T-cell (primary cell): ENCODE results near the gene TAF1D. TPM values are rescaled to one million over a fixed set of nuclear protein-coding genes. Genes with fewer than 3 reads are reported as not detected.
A peak's percentile ranks its signal among the peaks of the same experiment; 100 is the strongest.

Source experiments
- ATAC-seq, 4 experiments: fragments of 200-7000 bp in 3 of 4; fragments of 150-1000 bp in 1 of 4; cut with Tn5 transposase; replicated peaks in 1 of 4; 1 replicate in 3 of 4; 2 replicates in 1 of 4; pipeline ENCODE4 v1.10.0; 2021; ENCODE audit warnings: moderate library complexity in 3 of 4, mild to moderate bottlenecking in 2 of 4, moderate number of reproducible peaks in 1 of 4
- CTCF ChIA-PET, 2 donors: fragments of 300-600 bp; sonication (Branson Sonifier 250); formaldehyde crosslinking; loops; one replicate each; lab custom pipeline; 2022; ENCODE audit warnings: antibody characterized with exemption in 2 of 2; lab: Charles Lee
- POLR2A ChIA-PET, 2 donors: fragments of 300-600 bp; sonication (Branson Sonifier 250); formaldehyde crosslinking; loops; one replicate each; lab custom pipeline; 2022; ENCODE audit warnings: antibody characterized with exemption in 2 of 2; lab: Charles Lee
- DNase-seq, 35 experiments: peaks; one replicate each; pipeline versions ENCODE4 v3.0.0 to v3.0.0-alpha.2; 2013 to 2023
- H3K27ac ChIP-seq: one replicate; pipeline ENCODE4 v1.5.1; 2013; ENCODE audit warnings: low read length
- H3K27me3 ChIP-seq, 2 experiments: replicated peaks in 1 of 2; 1 replicate in 1 of 2; 2 replicates in 1 of 2; pipeline versions ENCODE4 v1.6.1 to v1.7.0; 2013; ENCODE audit warnings: low read length in 1 of 2, mixed read lengths in 1 of 2; ENCODE audit not compliant: control insufficient read depth in 2 of 2, insufficient read depth in 2 of 2; ENCODE audit errors: extremely low read depth in 1 of 2
- H3K36me3 ChIP-seq, 2 donors: 1 replicate in 1 of 2; 2 replicates in 1 of 2; pipeline versions ENCODE4 v1.6.1 to v1.7.0; 2013; ENCODE audit warnings: low read length in 1 of 2; ENCODE audit not compliant: control insufficient read depth in 2 of 2, insufficient read depth in 1 of 2; ENCODE audit errors: extremely low read depth in 1 of 2
- H3K4me1 ChIP-seq, 2 experiments: 1 replicate in 1 of 2; 2 replicates in 1 of 2; pipeline versions ENCODE4 v1.6.1 to v1.7.0; 2013; ENCODE audit warnings: low read length in 2 of 2, mixed read lengths in 1 of 2; ENCODE audit not compliant: insufficient read depth in 2 of 2, control insufficient read depth in 1 of 2; ENCODE audit errors: extremely low read depth in 1 of 2
- H3K4me3 ChIP-seq, 2 donors: 1 replicate in 1 of 2; 2 replicates in 1 of 2; pipeline versions ENCODE4 v1.5.1 to v1.7.0; 2013; ENCODE audit warnings: mild to moderate bottlenecking in 2 of 2, low read length in 1 of 2, moderate library complexity in 1 of 2; ENCODE audit not compliant: control insufficient read depth in 1 of 2; ENCODE audit errors: extremely low read depth in 1 of 2
- H3K9me3 ChIP-seq: 2 replicates; pipeline ENCODE4 v1.7.0; 2013
- H3K27ac Mint-ChIP-seq, 2 donors: one replicate each; pipeline ENCODE4 v1.8.0; 2020 to 2021; ENCODE audit warnings: mild to moderate bottlenecking in 2 of 2, mixed read lengths in 2 of 2
- H3K27me3 Mint-ChIP-seq, 2 donors: one replicate each; pipeline ENCODE4 v1.8.0; 2021 to 2022; ENCODE audit warnings: mixed read lengths in 2 of 2
- H3K36me3 Mint-ChIP-seq: one replicate; pipeline ENCODE4 v1.8.0; 2021; ENCODE audit warnings: mixed read lengths
- H3K4me1 Mint-ChIP-seq, 3 donors: one replicate each; pipeline ENCODE4 v1.8.0; 2020 to 2022; ENCODE audit warnings: mixed read lengths in 3 of 3, mild to moderate bottlenecking in 1 of 3
- H3K4me3 Mint-ChIP-seq, 3 donors: one replicate each; pipeline ENCODE4 v1.8.0; 2020 to 2022; ENCODE audit warnings: mild to moderate bottlenecking in 3 of 3, mixed read lengths in 3 of 3, moderate library complexity in 3 of 3
- H3K9me3 Mint-ChIP-seq, 3 donors: one replicate each; pipeline ENCODE4 v1.8.0; 2020 to 2022; ENCODE audit warnings: mixed read lengths in 3 of 3
- WGBS: methylation state at CpG from one replicate; pipeline ENCODE4 v1.1.5; 2013; ENCODE audit warnings: missing lambda C conversion rate; ENCODE audit not compliant: insufficient coverage; 5-methylcytosine and 5-hydroxymethylcytosine counted together
- total RNA-seq, 35 experiments: library from RNA in 6 of 35; stranded (reverse) in 6 of 35; fragments of 120-200 nt in 1 of 35; gene quantifications; one replicate each; pipeline versions ENCODE4 v1.2.1 to v1.2.4 and lab custom pipeline; 2013 to 2026

The TAF1D gene
- total RNA-seq (100 to 1,000 TPM; 130 to 177 (median 152) TPM), total RNA-seq (lab: John Stamatoyannopoulos, UW) (88.0 to 407 (median 186) reads per million in 29 experiments)
- 235 TPM for total RNA-seq (2013)

DNA sequence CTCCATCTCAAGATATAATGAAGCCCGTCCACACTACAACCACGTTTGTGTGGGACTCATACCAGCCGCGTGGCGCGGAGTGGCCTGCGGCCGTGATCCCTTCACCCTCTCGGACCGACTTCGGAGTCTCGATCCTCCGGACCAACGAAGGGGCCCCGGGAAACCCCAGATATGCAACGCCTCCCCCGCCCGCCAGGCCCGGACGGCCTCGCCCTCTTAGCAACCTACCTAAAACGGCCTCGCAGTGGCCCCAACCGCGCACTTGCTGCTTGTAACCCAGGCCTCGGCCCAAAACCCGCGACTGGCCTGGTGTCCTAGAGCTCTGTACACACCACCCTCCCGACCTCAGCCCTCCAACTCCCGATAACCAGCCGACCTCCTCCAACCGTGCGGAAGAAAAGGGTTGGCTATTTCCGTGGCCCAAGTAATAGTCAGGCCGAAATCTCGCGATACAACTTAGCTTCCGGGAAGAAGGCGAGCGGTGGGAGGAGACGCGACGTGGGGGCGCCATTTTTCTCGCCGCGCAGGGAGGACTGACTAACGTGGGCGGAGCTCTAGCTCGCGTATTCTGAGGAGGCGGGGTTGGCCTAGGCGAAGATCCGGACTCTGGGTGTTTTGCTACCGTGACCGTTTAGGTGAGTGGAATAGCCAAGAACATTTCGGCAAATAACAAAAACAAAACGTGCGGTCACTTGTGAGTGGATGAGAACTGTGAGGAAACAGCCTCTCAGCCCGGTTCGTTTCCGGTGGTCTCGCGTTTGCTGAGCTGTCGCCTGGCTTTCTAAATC lies at the start of gene TAF1D, which contains the start of gene C11orf54:
Gene TAF1D (minus strand): TSS at position 402 of the 788 bp plus-strand sequence. CDS start 2,191 bp downstream, outside the sequence.
Gene C11orf54 (plus strand): TSS at position 579 of the 788 bp plus-strand sequence. CDS start 5,722 bp downstream, outside the sequence.
- Histone ChIP-seq H3K9me3 (no peaks in the 10 kb centered on the region), H3K4me1 (peaks cover 22 to 36% of the 10 kb centered on the region in 2 experiments), H3K27me3 (no peaks in the 10 kb centered on the region), H3K36me3 (peaks cover 3 to 36% of the 10 kb centered on the region in 2 donors), H3K27ac (peak within 1 kb of the TSS; percentile 93), H3K4me3 (peak within 1 kb of the TSS; percentile 78 to 95)
- WGBS = under 1% methylated on average over 62 of the region's 65 CpGs
- Mint-ChIP-seq H3K36me3 (peaks cover 41% of the 10 kb centered on the region), H3K27me3 (no peaks in the 10 kb centered on the region), H3K27ac (peak within 1 kb of the TSS; percentile 100), H3K4me3 (peak within 1 kb of the TSS; percentile 100), H3K9me3 (no peaks in the 10 kb centered on the region), H3K4me1 (peaks cover 72 to 86% (median 76%) of the 10 kb centered on the region in 3 donors)
- ChIA-PET POLR2A (interaction anchor here (0.5 to 3.8 kb wide), 20 partner anchors 9 to 1327 kb away, joined by 3 to 41 read pairs (median 4); partner anchors contain the start of genes CEP295 (in 1 of the 2), MED17 (in 1 of the 2) and PANX1 (in 1 of the 2)), CTCF (interaction anchor here (0.5 to 3.5 kb wide), 10 partner anchors 9 to 88 kb away, joined by 3 to 37 read pairs (median 4); partner anchors contain the start of gene MED17 (in 2 of the 2))
- DNase-seq (peak; percentile 91 to 99 (median 96)), ATAC-seq (peak; percentile 92 to 95 (median 92))

- Histone ChIP-seq H3K4me1 (peaks cover 19 to 25% of the 10 kb centered on the region in 2 experiments), H3K4me3 (peak overlapping the region; percentile 80 to 94), H3K27ac (peak overlapping the region; percentile 86), H3K27me3 (no peaks in the 10 kb centered on the region), H3K9me3 (no peaks in the 10 kb centered on the region), H3K36me3 (peaks cover 0 to 20% of the 10 kb centered on the region in 2 donors)
- Mint-ChIP-seq H3K9me3 (no peaks in the 10 kb centered on the region), H3K27me3 (no peaks in the 10 kb centered on the region), H3K27ac (peak overlapping the region; percentile 94 to 98), H3K4me1 (peaks cover 49 to 53% (median 53%) of the 10 kb centered on the region in 3 donors), H3K4me3 (peak overlapping the region; percentile 90 to 99 (median 92)), H3K36me3 (peaks cover 24% of the 10 kb centered on the region)
- DNase-seq = peak in 2 of 35 experiments; percentile 2
- CTCF ChIA-PET = interaction anchor here in 1 of 2 donors (1.1 kb wide), 1 partner anchor 44 kb away, joined by 7 read pairs; the partner anchor contains the start of genes C11orf54 and TAF1D
- ATAC-seq = peak in 1 of 4 experiments; percentile 0
- under 1% methylated on average over 13 of the region's 13 CpGs for WGBS
- POLR2A ChIA-PET = interaction anchor here in 1 of 2 donors (1.1 kb wide), 1 partner anchor 9 kb away, joined by 3 read pairs; no protein-coding TSS in a partner anchor
These were observed 43.7 kb upstream of the TAF1D start for GRCh38 chr11:93784935-93785360.

DNA sequence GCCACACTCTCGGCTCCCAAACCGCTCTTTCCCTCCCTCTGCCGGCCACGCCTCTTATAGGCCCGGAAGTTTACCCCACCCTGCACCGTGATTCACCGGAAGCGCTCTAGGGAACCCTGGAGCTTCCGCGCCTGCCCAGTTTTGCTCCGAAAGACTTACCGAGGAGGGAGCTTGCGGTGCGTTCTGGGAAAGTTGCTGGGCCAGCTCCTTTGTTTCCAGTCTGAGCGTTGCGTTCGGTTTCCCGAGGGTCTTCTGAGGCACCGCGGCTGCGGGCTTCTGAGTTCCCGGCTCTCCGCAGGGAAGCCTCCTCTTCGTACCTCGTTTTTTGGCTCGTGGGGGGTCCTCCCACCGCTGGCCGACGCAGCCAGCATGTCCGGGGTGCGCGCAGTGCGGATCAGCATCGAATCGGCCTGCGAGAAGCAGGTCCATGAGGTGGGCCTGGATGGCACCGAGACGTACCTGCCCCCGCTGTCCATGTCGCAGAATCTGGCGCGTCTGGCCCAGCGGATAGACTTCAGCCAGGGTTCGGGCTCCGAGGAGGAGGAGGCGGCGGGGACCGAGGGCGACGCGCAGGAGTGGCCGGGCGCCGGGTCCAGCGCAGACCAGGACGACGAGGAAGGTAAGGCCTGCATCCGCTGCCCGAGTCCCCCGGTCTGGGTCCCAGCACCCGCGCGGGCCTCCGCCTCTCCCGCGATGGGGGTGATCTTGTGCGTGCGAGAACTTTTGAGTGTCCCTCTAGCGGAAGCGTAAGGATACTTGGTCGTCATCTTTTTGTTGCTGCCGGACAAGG lies 43.0 kb upstream of the TAF1D start, which contains the start of gene MED17:
Gene MED17 (plus strand): TSS at position 138 of the 790 bp plus-strand sequence. CDS start 232 bp downstream, at position 370.
- H3K27me3 Mint-ChIP-seq = no peaks in the 10 kb centered on the region
- peaks cover 0 to 14% of the 10 kb centered on the region in 2 donors for H3K36me3 ChIP-seq
- under 1% methylated on average over 72 of the region's 72 CpGs for WGBS
- H3K9me3 ChIP-seq = no peaks in the 10 kb centered on the region
- H3K27ac Mint-ChIP-seq = peak within 1 kb of the TSS; percentile 94 to 98
- peak within 1 kb of the TSS; percentile 90 to 99 (median 92) for H3K4me3 Mint-ChIP-seq
- peak; percentile 78 to 92 (median 84) for DNase-seq
- H3K27ac ChIP-seq = peak within 1 kb of the TSS; percentile 86
- peak; percentile 95 to 98 (median 95) for ATAC-seq
- peaks cover 19% of the 10 kb centered on the region for H3K36me3 Mint-ChIP-seq
- peak within 1 kb of the TSS; percentile 80 to 94 for H3K4me3 ChIP-seq
- ChIA-PET POLR2A (interaction anchor here (0.5 to 1.6 kb wide), 7 partner anchors 9 to 344 kb away, joined by 3 to 41 read pairs (median 6); partner anchors contain the start of genes C11orf54 (in 1 of the 2), PANX1 (in 1 of the 2) and TAF1D (in 1 of the 2)), CTCF (interaction anchor here (0.7 to 1.3 kb wide), 10 partner anchors 11 to 726 kb away, joined by 3 to 37 read pairs (median 4); partner anchors contain the start of genes C11orf54 (in 2 of the 2) and TAF1D (in 1 of the 2))
- H3K9me3 Mint-ChIP-seq = no peaks in the 10 kb centered on the region
- peaks cover 19 to 25% of the 10 kb centered on the region in 2 experiments for H3K4me1 ChIP-seq
- no peaks in the 10 kb centered on the region for H3K27me3 ChIP-seq
- H3K4me1 Mint-ChIP-seq = peaks cover 46 to 53% (median 51%) of the 10 kb centered on the region in 3 donors

- no peaks in the 10 kb centered on the region for H3K9me3 ChIP-seq
- H3K36me3 ChIP-seq = peaks cover 0 to 8% of the 10 kb centered on the region in 2 donors
- H3K36me3 Mint-ChIP-seq = peaks cover 17% of the 10 kb centered on the region
- CTCF ChIA-PET = interaction anchor here (0.7 to 1.3 kb wide), 10 partner anchors 12 to 727 kb away, joined by 3 to 37 read pairs (median 4); partner anchors contain the start of genes C11orf54 (in 2 of the 2) and TAF1D (in 1 of the 2)
- no peaks in the 10 kb centered on the region for H3K27me3 ChIP-seq
- peak overlapping the region; percentile 90 to 99 (median 92) for H3K4me3 Mint-ChIP-seq
- 0% methylated on average over 9 of the region's 10 CpGs for WGBS
- no peaks in the 10 kb centered on the region for H3K9me3 Mint-ChIP-seq
- ATAC-seq = peak; percentile 18 to 29 (median 24)
- peaks cover 44 to 51% (median 48%) of the 10 kb centered on the region in 3 donors for H3K4me1 Mint-ChIP-seq
- peak overlapping the region; percentile 80 to 94 for H3K4me3 ChIP-seq
- POLR2A ChIA-PET = interaction anchor here (0.5 to 1.6 kb wide), 6 partner anchors 8 to 345 kb away, joined by 3 to 41 read pairs (median 6); partner anchors contain the start of genes C11orf54 (in 1 of the 2), PANX1 (in 1 of the 2) and TAF1D (in 1 of the 2)
- no peak for DNase-seq
- H3K27ac Mint-ChIP-seq = peak overlapping the region; percentile 94 to 98
- H3K27me3 Mint-ChIP-seq = no peaks in the 10 kb centered on the region
- peak overlapping the region; percentile 86 for H3K27ac ChIP-seq
- peaks cover 19 to 25% of the 10 kb centered on the region in 2 experiments for H3K4me1 ChIP-seq
These were observed 42.5 kb upstream of the TAF1D start for GRCh38 chr11:93783765-93784144.

DNA sequence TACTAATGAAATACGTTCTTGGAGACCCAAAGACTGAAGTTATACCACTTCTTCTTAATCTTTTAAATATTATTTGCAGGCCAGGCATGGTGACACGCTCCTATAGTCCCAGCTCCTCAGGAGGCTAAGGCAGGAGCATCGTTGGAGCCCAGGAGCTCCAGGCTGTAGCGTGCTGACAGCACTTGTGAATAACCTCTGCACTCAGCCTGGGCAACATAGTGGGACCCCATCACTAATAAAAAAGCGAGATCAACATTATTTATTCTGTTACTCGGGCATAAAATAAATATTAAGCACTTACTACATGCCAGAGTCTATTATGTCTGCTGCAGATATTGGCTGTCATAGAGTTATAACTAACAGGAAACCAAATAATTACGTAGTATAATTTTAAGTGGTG lies 42.1 kb upstream of the TAF1D start:
- Mint-ChIP-seq H3K27me3 (no peaks in the 10 kb centered on the region), H3K4me3 (peak overlapping the region; percentile 90 to 99 (median 92)), H3K36me3 (peaks cover 15% of the 10 kb centered on the region), H3K9me3 (no peaks in the 10 kb centered on the region), H3K27ac (peak overlapping the region; percentile 94 to 98), H3K4me1 (peaks cover 42 to 51% (median 46%) of the 10 kb centered on the region in 3 donors)
- ATAC-seq (peak in 1 of 4 experiments; percentile 2), DNase-seq (no peak)
- ChIA-PET CTCF (interaction anchor here (0.9 to 1.3 kb wide), 5 partner anchors 15 to 45 kb away, joined by 3 to 37 read pairs (median 4); partner anchors contain the start of genes C11orf54 (in 2 of the 2) and TAF1D (in 1 of the 2)), POLR2A (interaction anchor here (0.9 to 1.6 kb wide), 5 partner anchors 18 to 52 kb away, joined by 3 to 41 read pairs (median 8); partner anchors contain the start of genes C11orf54 (in 2 of the 2) and TAF1D (in 1 of the 2))
- Histone ChIP-seq H3K27me3 (no peaks in the 10 kb centered on the region), H3K4me3 (peak overlapping the region; percentile 80 to 94), H3K27ac (no peak overlapping the region), H3K36me3 (peaks cover 0 to 6% of the 10 kb centered on the region in 2 donors), H3K9me3 (no peaks in the 10 kb centered on the region), H3K4me1 (peaks cover 19 to 25% of the 10 kb centered on the region in 2 experiments)
- whole genome bisulfite sequencing = 86% methylated on average over 3 of the region's 7 CpGs
